ENCODE measurements around the gene SIN3B. TPM values are rescaled to one million over a fixed set of nuclear protein-coding genes. Genes with fewer than 3 reads are reported as not detected.

SIN3B gene, protein sequence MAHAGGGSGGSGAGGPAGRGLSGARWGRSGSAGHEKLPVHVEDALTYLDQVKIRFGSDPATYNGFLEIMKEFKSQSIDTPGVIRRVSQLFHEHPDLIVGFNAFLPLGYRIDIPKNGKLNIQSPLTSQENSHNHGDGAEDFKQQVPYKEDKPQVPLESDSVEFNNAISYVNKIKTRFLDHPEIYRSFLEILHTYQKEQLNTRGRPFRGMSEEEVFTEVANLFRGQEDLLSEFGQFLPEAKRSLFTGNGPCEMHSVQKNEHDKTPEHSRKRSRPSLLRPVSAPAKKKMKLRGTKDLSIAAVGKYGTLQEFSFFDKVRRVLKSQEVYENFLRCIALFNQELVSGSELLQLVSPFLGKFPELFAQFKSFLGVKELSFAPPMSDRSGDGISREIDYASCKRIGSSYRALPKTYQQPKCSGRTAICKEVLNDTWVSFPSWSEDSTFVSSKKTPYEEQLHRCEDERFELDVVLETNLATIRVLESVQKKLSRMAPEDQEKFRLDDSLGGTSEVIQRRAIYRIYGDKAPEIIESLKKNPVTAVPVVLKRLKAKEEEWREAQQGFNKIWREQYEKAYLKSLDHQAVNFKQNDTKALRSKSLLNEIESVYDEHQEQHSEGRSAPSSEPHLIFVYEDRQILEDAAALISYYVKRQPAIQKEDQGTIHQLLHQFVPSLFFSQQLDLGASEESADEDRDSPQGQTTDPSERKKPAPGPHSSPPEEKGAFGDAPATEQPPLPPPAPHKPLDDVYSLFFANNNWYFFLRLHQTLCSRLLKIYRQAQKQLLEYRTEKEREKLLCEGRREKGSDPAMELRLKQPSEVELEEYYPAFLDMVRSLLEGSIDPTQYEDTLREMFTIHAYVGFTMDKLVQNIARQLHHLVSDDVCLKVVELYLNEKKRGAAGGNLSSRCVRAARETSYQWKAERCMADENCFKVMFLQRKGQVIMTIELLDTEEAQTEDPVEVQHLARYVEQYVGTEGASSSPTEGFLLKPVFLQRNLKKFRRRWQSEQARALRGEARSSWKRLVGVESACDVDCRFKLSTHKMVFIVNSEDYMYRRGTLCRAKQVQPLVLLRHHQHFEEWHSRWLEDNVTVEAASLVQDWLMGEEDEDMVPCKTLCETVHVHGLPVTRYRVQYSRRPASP
- total RNA-seq, result 24.3 and 27.8 TPM in 2 replicates

DNA sequence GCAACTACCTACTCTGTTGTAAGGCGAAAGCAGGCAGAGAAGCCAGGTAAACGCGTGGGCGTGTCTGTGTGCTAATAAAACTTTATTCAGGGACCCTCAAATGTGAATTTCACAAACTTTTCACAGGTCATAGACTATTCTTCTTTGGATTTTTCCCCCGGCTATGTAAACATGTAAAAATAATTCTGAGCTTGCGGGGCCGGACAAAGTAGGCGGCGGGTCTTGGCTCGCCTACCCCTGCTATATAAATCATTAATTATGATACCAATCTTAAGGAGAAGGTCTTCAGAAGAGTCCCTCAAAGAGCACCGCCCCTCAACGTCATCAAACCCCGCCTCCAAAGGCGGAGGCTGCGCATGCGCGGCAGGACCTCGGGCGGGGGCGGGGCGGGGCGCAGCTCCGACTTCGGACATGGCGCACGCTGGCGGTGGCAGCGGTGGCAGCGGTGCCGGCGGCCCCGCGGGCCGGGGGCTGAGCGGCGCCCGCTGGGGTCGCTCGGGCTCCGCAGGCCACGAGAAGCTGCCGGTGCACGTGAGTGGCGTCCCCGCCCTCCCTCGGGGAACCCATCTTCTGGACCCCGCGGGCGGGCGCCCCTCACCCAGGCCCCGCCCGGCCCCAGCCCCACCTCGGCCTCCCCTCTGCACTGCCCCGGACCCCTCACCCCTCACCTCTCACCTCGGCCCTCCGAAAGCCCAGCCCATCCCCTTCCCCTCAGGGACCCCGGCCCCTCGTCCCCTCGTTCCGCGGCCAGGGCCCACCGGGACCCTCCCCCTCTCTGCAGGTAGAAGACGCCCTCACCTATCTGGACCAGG is at the start of gene SIN3B:
Gene SIN3B, plus strand, starts transcription at position 389 of the 812 bp plus-strand sequence. Its CDS starts 23 bp downstream, at position 412.

DNA sequence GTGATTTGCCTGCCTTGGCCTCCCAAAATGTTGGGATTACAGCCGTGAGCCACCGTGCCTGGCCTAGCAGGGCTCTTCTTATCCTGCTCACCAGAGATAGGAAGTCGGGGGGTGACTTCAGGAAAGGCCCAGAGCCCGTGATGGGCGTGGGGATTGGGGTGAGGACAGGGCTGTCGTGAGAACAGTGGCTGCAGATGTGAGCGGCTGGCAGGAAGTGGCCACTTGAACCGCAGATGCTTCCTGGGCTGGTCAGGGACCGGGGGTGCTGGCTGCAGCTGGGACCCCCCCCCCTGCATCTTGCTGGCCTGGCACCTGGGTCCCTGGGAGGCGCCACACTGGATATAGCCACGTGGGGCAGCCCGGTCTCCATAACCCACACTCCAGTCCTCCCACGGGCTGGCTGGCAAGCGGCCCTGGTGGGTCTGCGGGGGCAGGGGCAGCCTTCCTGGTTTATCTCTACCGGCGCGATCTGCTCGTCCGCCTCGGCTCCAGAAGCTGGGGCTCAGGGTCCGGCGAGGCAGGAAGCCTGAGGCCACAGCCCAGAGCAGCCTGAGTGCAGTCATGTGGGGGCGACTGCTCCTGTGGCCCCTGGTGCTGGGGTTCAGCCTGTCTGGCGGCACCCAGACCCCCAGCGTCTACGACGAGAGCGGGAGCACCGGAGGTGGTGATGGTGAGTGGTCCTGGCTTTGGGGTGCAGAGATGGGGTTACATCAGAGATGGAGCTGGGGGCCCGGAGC is 59.6 kb downstream of the SIN3B start, which contains the start of gene F2RL3:
Gene F2RL3, plus strand, starts transcription at position 371 of the 737 bp plus-strand sequence. Its CDS starts 191 bp downstream, at position 562.

Small RNA genes within 50 kb of the gene (small RNA-seq; reads per million reads assigned to genes)
- not detected for gene AC008737.3
- not detected for gene RN7SL823P
- gene RN7SL835P, result not detected

Other genes with a start within 250 kb of the SIN3B start
- gene MED26, start 201.2 kb upstream of the SIN3B start, total RNA-seq, result 6.3 and 7.8 TPM in 2 replicates
- 61.8 and 76.0 TPM in 2 replicates for gene SMIM7, start 169.3 kb upstream of the SIN3B start, total RNA-seq
- 1.7 and 2.2 TPM in 2 replicates for gene TMEM38A, start 168.3 kb upstream of the SIN3B start, total RNA-seq
- not detected in 2 replicates for gene NWD1, start 109.6 kb upstream of the SIN3B start, total RNA-seq
- not detected in 2 replicates for gene F2RL3, start 59.6 kb downstream of the SIN3B start, total RNA-seq
- gene CPAMD8, start 197.4 kb downstream of the SIN3B start, total RNA-seq, result 1.4 and 1.7 TPM in 2 replicates
- 2.4 and 3.1 TPM in 2 replicates for gene HAUS8, start 246.1 kb downstream of the SIN3B start, total RNA-seq
- gene MYO9B, start 246.4 kb downstream of the SIN3B start, total RNA-seq, result 59.7 and 72.8 TPM in 2 replicates

Data from articular chondrocyte of knee joint (primary cell).